ENCODE data around the gene ANTXRL. TPM values are rescaled to one million over a fixed set of nuclear protein-coding genes. Genes with fewer than 3 reads are reported as not detected.

The ANTXRL gene
- total and polyA plus RNA-seq, 7 donors = 0.06 TPM; not detected in 6

GRCh38 chr10:46287846-46288477 is 1.2 kb downstream of the ANTXRL start:
- intact Hi-C loops (cut with DNase I) = no loop called here
- ATAC-seq (no peak), DNase-seq (peak in 1 of 2 donors; percentile 10)
- Histone ChIP-seq H3K4me1 (no peaks in the 10 kb centered on the region), H3K27me3 (ENCODE audit: insufficient read depth in 3 of 3, low read length in 2 of 3) (no peaks in the 10 kb centered on the region), H3K9me3 (no peaks in the 10 kb centered on the region), H3K27ac (no peak overlapping the region), H3K36me3 (ENCODE audit: insufficient read depth in 1 of 2, low read depth in 1 of 2) (no peaks in the 10 kb centered on the region), H3K4me3 (no peak overlapping the region)
- WGBS, 3 donors = 94 to 96% (median 94%) methylated on average over 7 of the region's 7 CpGs
- no peak for TF ChIP-seq CTCF (IDR thresholded peaks at IDR 0.05)

- no peaks in the 10 kb centered on the region for H3K4me1 ChIP-seq
- H3K27me3 ChIP-seq (ENCODE audit: insufficient read depth in 3 of 3, low read length in 2 of 3) = no peaks in the 10 kb centered on the region
- H3K27ac ChIP-seq = no peak overlapping the region
- no peak for TF ChIP-seq CTCF (IDR thresholded peaks at IDR 0.05)
- no peaks in the 10 kb centered on the region for H3K36me3 ChIP-seq (ENCODE audit: insufficient read depth in 1 of 2, low read depth in 1 of 2)
- WGBS, 3 donors = 92 to 95% (median 93%) methylated on average over 6 of the region's 6 CpGs
- no peak overlapping the region for H3K4me3 ChIP-seq
- no peaks in the 10 kb centered on the region for H3K9me3 ChIP-seq
- ATAC-seq (no peak), DNase-seq (no peak)
- intact Hi-C loops (cut with DNase I) = no loop called here
Measured at GRCh38 chr10:46288601-46289206, 1.9 kb downstream of the ANTXRL start.

GRCh38 chr10:46289209-46289810 is 2.5 kb downstream of the ANTXRL start:
- Histone ChIP-seq H3K36me3 (ENCODE audit: insufficient read depth in 1 of 2, low read depth in 1 of 2) (no peaks in the 10 kb centered on the region), H3K4me3 (no peak overlapping the region), H3K4me1 (no peaks in the 10 kb centered on the region), H3K27ac (no peak overlapping the region), H3K9me3 (no peaks in the 10 kb centered on the region), H3K27me3 (ENCODE audit: insufficient read depth in 3 of 3, low read length in 2 of 3) (no peaks in the 10 kb centered on the region)
- intact Hi-C loops (cut with DNase I) = no loop called here
- ATAC-seq (no peak), DNase-seq (no peak)
- no peak for TF ChIP-seq CTCF (IDR thresholded peaks at IDR 0.05)
- WGBS, 3 donors = 87 to 93% (median 92%) methylated on average over 7 of the region's 7 CpGs

- Histone ChIP-seq H3K27me3 (ENCODE audit: insufficient read depth in 3 of 3, low read length in 2 of 3) (no peaks in the 10 kb centered on the region), H3K4me3 (no peak overlapping the region), H3K4me1 (no peaks in the 10 kb centered on the region), H3K36me3 (ENCODE audit: insufficient read depth in 1 of 2, low read depth in 1 of 2) (no peaks in the 10 kb centered on the region), H3K9me3 (no peaks in the 10 kb centered on the region), H3K27ac (no peak overlapping the region)
- WGBS, 3 donors = 95 to 97% (median 96%) methylated on average over 15 of the region's 15 CpGs
- intact Hi-C loops (cut with DNase I) = no loop called here
- no peak for TF ChIP-seq CTCF (IDR thresholded peaks at IDR 0.05)
- DNase-seq = no peak
- ATAC-seq = no peak
Measured at GRCh38 chr10:46290101-46290886, 3.5 kb downstream of the ANTXRL start.
